Measurements from ENCODE around the gene SRD5A2.

The SRD5A2 gene, protein sequence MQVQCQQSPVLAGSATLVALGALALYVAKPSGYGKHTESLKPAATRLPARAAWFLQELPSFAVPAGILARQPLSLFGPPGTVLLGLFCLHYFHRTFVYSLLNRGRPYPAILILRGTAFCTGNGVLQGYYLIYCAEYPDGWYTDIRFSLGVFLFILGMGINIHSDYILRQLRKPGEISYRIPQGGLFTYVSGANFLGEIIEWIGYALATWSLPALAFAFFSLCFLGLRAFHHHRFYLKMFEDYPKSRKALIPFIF

DNA sequence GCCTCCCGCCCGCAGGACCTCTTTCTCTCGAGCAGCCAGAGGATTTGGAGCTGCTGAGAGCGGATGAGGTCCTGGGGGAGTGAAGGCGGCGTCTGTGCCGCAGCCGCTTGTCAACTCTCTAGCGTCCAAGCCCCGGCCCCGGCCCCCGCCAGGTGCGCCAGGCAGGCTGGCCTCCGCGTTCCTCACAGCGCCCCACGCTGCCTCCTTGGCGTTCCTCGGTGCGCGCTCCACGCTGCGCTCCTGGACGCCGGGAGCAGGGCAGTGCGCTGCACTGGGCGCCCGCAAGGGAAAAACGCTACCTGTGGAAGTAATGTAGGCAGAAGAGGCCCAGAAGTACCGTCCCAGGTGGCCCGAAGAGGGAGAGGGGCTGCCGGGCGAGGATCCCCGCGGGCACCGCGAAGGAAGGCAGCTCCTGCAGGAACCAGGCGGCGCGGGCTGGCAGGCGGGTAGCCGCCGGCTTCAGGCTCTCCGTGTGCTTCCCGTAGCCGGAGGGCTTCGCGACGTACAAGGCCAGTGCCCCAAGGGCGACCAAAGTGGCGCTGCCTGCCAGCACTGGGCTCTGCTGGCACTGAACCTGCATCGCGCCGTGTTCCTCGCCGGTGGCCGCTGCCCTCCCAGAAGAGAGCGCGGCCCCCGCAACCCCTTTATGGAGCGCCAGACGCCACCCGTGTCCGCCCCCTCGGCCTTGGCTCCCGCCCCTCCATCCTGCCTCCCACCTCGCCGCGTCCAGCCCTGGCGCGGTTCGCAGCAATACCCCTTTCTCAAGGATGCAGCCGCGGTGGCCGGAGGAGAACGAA lies at the start of gene SRD5A2:
SRD5A2 (minus strand) TSS at position 618 of the 797 bp plus-strand sequence; CDS start at position 580, 38 bp downstream.
- DNase-seq (ENCODE audit: low spot score): no peak

DNA sequence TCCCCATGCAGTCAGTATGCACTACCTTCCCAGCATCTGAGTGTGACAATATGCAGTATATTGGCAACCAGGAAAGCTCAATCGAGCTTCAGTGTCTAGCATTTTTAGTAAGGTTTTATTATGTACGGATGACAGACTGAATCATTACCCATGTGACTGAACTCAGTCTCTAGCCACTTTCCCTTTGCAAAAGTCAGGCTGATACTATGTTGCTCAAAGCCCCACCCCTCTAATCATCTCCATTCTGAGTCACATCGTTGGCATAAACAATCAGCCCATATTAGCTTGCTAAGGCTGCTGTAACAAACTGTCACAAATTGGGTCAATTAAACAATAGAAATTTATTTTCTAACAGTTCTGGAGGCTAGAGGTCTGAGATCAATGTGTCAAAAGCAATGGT lies 25.8 kb upstream of the SRD5A2 start:
- DNase-seq (ENCODE audit: low spot score): no peak

DNA sequence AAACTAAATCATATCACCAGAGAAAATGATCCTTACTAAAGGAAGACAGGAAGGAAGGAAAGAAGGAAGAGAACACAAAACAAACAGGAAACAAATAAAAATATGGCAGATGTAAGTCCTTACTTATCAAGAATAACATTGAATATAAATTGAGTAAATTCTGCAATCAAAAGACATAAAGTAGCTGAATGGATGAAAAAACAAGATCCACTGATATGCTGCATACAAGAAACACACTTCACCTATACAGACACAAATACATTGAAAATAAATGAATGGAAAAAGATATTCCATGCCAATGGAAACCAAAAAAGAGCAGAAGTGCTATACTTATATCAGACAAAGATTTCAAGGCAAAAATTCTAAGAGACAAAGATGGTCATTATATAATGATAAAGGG lies 18.0 kb upstream of the SRD5A2 start:
- DNase-seq (ENCODE audit: low spot score): no peak

DNA sequence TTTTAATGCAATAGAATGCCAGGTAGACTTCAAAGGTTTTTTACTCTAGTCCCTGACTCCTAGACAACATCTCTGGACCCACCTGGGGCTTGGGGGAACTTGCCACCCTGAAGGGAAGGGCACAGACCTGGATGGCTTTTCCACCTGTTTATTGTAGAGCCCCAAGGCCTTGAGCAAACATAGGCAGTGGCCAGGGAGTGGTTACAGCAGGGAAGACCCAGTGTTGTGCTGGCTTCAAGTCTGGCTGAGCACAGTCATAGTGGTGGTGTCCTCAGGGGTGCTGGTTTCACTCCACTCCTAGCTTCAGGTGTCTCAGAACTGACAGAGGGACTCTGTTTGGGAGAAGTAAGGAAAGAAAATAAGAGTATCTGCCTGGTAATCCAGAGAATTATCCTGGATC lies 5.5 kb upstream of the SRD5A2 start:
- no peak for DNase-seq (ENCODE audit: low spot score)

DNA sequence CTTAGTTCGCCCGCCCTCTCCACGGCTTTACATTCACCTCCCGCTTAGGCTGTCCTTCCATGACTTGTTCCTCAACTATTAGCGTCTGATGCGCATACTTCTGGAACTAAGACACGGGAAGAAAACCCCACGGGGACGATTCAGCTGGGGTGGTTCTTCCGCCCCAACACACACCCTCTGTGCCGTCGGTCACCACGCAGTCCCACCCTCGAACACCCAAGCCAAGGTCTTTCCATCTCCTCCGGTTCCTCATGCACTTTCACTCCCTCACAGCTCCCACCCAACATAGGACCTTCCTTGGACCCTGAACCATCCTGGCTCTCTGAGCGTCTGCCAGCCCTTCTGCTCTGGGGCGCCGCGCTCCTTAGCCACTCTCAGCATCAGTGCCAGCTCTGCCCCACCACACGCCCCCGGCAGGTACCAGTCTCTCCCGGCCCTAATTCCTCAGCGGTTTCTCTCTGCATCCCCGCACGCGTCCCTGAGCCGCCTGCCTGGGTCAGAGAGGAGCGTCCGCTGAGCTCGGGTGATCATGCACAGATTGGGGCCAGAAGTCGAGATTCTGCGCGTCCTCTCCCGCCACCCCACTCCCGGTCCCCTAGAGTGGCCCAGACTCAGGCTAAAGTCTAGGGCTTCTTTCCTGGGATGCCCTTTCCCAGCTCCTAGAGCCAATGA lies 522 bp upstream of the SRD5A2 start:
- DNase-seq (ENCODE audit: low spot score): no peak

DNA sequence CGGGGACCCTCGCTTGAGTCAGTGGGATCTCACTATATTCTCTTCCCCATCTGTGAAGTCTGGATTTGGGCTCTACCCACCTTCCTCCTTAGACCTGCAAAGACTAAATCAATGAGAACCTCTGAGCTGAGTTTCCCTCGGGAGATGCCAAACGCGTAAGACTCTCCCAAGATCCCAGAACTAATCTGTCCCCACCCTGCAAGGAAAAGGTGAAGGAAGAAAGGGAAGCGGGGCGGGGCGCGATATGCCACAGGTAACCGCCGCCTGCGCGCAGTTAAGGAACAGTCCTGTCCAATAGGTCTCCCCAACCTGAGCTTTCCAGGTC lies 780 bp downstream of the SRD5A2 start:
- no peak for DNase-seq (ENCODE audit: low spot score)

DNA sequence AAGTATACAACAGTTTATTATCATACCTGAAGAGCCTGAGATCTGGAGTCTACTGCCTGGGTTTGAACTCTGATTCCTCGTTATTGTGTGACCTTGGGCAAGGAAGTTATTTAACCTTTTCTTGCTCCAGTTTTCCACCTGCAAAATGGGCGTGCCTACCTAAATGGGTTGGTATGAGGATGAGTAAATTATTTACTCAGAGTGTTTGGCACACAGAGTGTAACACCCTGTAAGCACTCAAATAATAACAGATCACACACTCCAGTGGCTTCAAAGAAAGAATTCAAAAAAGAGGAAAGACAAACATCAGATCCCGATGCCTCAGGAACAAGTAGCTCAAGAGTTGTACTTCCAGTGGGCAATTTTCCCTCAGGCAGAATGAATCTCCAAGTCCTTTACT lies 2.4 kb downstream of the SRD5A2 start:
- no peak for DNase-seq (ENCODE audit: low spot score)

DNA sequence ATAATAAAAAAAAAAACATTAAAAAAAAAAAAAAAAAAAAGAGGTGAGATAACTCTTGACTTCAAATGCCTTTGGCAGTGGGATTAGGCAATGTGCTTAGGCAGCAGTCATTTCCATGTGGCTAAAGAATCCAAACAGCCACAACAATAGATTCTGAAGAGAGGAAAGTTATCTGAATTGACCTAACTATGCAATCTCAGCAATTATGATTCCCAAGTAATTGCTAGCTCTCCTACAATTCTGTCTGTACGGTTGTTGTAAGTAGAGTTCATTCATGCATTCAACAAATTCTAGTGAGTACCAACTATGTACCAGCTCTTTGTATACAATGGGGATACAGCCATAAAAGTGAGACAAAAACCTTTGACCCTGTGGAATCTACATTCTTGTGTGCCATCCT lies 3.6 kb downstream of the SRD5A2 start:
- no peak for DNase-seq (ENCODE audit: low spot score)

DNA sequence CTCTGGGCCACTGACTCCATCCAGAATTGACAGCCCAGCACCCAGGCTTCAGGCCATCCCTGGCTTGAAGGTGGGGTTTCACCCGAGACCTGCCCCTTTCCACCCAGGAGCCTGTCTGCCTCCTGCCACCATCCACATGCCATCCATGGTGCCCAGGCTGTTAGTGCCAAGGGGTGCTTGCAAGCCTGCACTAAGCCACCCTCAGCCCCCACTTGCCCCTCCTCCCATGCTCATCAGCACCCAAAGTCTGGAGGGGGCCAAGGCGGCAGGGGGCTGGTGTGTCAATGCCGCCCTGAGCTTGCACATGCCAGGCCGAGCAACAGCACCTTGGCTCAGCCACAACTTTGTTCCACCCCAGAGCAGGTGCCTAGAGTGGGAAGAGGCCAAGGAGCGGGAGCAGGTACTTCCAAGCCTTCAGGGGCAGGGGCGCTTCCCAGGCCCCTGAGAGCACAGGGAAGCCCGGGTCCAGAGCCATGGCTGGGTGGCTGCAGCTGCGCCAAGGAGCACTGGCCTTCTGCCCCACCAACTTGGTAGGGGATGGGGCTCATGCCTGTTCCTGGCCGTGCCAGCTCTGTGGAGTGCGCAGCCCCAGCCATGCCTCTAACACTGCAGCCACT lies 12.0 kb downstream of the SRD5A2 start:
- no peak for DNase-seq (ENCODE audit: low spot score)

DNA sequence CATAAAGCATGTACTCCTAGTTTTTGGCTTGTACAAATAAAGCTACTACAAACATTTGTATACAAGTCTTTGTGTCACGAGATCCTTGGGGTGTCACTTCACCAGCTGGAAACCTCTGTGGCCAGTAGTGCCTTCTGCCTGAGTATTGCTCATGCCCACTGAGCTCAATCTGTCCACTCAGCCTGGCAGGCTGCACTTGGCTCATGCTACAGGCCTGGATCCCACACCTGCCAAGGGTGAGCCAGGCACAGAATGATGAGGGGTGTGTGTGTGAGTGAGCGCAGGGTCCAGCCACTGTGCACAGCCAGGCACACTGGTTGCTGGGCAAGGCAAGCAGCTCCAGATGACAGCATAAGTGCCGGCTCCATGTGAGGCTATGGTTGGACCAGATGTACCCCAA lies 13.1 kb downstream of the SRD5A2 start:
- no peak for DNase-seq (ENCODE audit: low spot score)

DNA sequence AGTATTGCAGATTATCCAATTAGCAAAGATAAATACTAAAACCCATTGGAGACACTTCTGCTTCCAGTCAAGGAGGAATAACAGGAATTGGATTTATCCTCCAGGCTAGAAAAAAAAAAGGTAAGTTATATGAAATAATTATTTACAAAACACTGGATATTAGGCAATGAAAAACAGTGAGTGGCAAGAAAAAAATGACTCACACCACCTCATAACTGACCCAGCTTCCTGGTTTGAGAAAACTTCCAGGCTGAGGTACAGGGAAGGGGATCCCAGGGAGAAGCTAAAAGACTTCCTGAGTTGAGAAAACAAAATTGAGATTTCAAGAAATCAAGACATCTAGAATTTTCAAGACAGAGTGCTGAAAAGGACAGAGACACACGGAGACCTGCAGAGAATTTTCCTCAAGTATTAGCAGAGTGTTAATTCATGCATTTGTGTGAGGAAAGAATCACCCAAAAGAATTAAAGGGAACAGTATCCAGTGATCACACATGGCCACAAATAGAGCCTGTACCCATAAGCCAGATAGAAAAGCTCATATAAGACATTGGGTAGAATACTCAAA lies 17.4 kb downstream of the SRD5A2 start:
- no peak for DNase-seq (ENCODE audit: low spot score)

DNA sequence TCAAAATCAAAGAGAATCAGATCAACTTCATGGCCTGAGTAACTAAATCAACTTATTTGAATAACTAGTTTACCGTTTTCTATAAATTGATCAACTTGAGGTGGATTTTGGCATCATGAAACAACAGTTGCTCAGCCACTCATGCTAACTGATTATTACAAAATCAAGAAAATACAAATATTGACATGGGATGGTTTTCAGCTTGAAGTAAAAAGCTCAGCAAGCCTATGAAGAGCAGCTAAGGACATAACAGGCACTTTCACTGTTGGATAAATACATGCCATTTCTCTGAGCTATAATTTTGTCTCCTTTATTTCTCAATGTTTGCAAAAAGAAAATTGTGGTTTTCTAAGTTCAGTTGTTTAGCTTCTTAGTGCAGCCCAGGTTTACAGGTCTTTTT lies 18.9 kb downstream of the SRD5A2 start:
- no peak for DNase-seq (ENCODE audit: low spot score)

DNA sequence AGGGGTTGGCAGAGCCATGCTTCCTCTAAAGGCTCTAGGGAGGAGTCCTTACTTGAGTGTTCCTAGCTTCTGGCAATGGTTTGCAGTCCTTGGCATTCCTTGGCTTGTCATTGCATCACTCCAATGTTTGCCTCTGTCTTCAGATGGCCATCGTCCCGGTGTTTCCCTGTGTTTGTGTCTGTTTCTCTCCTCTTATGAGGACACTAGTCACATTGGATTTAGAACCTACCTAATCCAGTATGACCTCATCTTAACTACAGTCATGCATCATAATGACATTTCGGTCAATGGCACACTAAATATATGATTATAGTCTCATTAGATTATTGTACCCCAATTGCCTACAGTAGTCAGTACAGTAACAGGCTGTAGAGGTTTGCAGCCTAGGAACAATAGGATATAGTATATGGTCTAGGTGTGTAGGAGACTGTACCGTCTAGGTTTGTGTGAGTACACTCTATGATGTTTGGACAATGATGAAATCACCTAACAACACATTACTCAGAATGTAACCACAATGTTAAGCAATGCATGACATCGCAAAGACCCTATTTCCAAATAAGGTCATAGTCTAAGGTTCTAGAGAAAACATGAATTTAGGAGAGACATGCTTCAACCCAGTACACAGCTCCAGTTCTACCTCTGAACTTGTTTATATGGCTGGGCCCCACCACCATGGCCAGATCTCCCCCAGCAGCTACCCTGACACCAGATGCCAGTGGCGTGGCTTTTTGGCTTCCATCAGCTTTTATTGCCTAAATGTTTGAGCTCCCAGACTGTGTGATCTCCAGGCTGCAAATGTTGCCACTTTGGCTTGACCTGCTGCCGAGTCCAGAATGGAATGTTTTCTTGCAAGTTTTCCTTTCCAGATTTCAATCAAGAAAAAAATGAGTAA lies 22.1 kb downstream of the SRD5A2 start:
- DNase-seq (ENCODE audit: low spot score): no peak

DNA sequence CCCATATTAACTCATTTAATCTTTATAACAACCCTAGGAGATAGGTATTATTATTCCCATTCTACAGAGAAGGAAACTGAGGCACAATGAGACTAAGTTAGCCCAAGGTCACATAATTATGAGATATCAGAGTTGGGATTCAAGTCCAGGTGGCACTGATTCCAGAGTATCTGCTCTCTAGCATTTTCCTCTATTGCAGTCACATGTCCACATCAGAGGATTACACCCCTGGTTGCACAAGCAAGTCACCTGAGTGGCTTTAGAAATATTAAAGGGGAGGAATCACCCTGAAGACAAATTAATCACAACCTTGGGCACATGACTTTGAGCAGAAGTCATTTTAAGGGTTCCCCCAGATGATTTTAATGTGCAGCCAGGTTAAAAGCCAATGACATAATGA lies 23.8 kb downstream of the SRD5A2 start:
- no peak for DNase-seq (ENCODE audit: low spot score)

DNA sequence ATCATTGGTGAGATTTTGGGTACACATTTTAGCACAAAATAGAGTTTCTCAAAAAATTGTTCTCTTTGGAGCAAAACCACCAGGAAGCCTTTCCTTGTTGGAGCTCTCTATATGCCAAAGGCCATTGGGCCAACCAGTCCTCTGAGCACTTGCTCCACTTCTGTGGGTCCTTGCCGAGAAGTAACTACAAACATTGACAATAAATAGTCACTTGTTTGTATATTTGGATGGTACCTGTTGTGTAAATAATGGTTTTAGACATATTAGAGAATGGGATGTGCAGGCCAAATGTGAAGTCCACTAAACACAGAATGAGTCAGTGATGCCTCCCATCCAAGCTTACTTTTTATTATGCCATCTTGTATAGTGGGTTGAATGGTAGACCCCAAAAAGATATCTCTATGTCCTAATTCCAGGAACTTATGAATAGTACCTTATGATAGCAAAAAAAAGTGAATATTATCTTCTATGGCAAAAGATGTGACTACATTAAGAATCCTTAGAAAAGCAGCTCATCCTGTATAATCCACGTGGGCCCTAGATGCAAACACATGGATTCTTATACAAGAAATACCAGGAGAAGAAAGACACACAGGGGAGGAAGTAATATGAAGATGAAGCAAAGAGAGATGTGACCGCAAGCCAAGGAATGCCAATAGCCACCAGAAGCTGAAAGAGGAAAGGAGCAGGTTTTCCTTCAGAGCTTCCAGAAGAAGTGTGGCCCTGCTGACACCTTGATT lies 24.6 kb downstream of the SRD5A2 start:
- DNase-seq (ENCODE audit: low spot score): no peak

DNA sequence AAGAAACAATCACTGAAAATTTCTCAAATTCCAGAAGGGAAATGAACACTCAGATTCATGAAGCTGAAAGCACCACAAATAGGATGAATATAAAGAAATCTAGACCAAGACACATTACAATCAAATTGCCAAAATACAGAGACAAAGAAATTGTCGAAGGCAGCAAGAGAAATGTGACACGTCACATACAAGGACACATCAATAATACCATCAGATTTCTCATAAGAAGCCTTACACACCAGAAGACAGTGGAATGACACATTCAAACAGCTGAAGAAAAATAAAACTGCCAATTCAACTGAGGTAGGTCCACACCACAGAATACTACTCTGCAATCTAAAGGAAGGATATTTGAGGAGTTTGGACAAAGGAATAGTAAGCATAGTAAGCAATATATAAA lies 27.4 kb downstream of the SRD5A2 start:
- no peak for DNase-seq (ENCODE audit: low spot score)

DNA sequence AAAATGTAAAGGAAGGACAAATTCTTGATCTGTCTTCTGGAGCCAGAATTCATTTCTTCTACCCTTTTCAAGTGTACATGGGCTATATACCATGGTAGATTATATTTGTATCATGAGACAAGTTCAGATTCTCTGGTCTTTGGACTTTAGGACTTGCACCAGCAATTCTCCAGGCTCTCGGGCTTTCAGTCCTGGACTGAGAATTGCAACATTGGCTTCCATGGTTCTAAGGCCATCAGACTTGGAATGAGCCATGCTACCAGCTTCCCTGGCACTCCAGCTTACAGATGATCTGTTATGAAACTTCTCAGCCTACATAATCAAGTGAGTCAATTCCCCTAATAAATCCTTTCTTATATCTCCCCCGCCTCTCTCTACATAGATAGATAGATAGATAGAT lies 33.3 kb downstream of the SRD5A2 start:
- no peak for DNase-seq (ENCODE audit: low spot score)

DNA sequence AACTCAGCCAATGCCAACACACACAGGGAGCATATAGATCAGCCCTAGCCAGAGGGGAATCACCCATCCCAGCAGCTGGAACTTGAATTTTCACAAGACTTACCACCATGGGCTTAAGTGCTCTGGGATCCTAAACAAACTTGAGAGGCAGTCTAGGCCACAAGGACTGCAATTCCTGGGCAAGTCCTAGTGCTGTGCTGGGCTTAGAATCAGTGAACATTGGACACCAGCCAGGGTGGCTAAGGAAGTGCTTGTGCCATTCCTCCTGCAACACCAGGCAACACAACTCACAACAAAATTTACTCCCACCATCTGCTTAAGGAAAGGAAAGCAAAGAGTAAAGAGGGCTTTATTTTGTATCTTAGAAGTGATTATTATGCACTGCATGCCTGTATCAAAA lies 38.9 kb downstream of the SRD5A2 start:
- DNase-seq (ENCODE audit: low spot score): no peak

DNA sequence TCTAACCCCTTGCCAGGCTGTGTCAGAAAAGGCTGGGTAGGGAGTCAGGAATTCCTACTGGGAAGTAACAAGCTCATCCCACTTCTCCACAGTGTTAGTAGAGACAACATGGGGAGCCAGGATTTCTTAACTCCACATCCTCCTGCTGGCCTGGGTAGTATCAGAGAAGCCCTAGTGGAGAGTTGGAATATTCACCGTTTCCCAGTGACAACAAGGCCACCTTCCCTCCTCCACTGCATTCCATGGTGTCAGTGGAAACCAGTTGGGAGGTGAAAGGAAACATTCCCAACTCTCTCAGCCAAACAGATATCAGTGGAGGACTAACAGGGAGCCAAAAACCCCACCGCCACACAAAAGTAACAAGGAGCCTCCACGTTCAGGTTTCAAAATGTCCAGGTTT lies 41.2 kb downstream of the SRD5A2 start:
- no peak for DNase-seq (ENCODE audit: low spot score)

DNA sequence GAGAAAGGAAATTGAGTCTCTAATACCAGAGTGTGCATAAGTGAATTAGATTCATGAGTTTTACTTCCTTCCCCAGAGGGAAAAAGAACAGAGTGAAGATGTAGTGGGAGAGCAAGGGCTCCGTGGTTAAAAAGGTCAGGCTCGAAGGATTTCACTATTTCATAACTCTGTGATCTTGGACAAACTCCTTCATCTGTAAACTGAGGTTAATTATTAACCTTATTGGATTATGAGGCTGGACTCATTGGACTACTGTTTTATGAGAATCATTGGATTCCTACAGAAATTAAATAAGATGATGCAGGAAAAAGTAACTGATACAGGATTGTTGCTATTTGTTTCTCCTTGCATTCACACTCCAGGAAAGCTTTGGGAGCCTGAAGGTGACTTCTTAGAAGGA lies 45.0 kb downstream of the SRD5A2 start:
- no peak for DNase-seq (ENCODE audit: low spot score)

DNA sequence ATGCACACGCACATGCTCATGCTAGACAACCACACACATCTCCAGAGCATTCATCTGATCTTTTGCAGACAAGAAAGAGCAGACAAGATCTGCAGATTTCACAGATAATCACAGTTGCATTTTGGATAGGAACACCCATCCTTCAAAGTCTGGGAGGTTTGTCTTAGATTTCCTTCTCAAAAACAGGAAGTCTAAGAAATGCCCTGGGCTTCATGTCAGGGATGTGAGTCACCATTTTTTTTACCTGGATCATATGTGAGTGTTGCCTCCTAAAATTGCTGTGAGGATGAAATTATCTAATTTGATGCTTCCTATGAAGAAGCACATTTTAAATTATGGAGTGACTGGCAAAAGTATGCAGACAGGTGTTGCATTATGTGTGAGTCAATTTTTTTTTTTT lies 46.1 kb downstream of the SRD5A2 start:
- no peak for DNase-seq (ENCODE audit: low spot score)
